GM12878 (cell line): Measurements from ENCODE around the gene GOLPH3. TPM values are rescaled to one million over a fixed set of nuclear protein-coding genes. Genes with fewer than 3 reads are reported as not detected.

ENCODE experiments used
- ATAC-seq: fragments of 200-7000 bp; cut with Tn5 transposase; 3 replicates; pipeline ENCODE4 v1.9.1; 2020; ENCODE audit warnings: mild to moderate bottlenecking, moderate library complexity
- BruUV-seq: library from RNA; stranded (reverse); fragments of 400-500 nt; replicated peaks from 2 replicates; lab custom pipeline; 2021; lab: Mats Ljungman, UMichigan
- CTCF ChIA-PET: fragments of 300-600 bp; sonication (Branson Sonifier 250); formaldehyde crosslinking; extraction: SDS; loops from one replicate; lab custom pipeline; 2021; ENCODE audit warnings: inconsistent platforms; lab: Yijun Ruan, JAX
- POLR2A ChIA-PET: fragments of 350-600 bp; formaldehyde crosslinking; extraction: SDS; loops from one replicate; lab custom pipeline; 2021; ENCODE audit warnings: inconsistent platforms; lab: Charles Lee
- RAD21 ChIA-PET: fragments of 300-600 bp; sonication (Branson Sonifier 250); formaldehyde crosslinking; loops from one replicate; lab custom pipeline; 2023; ENCODE audit warnings: antibody characterized with exemption; ENCODE audit not compliant: unreplicated experiment; lab: Charles Lee
- SMC1A ChIA-PET: fragments of 300-600 bp; sonication (Branson Sonifier 250); formaldehyde crosslinking; loops from one replicate; lab custom pipeline; 2023; ENCODE audit not compliant: unreplicated experiment, uncharacterized antibody; lab: Charles Lee
- DNase-seq: peaks from one replicate; pipeline ENCODE4 v3.0.0-alpha.2; 2011; ENCODE audit warnings: low read depth, low spot score
- FAIRE-seq: peaks from 3 replicates; lab custom pipeline; 2011; peaks lifted over from hg19 to GRCh38; lab: Jason Lieb, UNC
- H2AFZ ChIP-seq: 2 replicates; pipeline ENCODE4 v1.6.0; 2011; ENCODE audit warnings: low read depth, low read length, control low read depth; ENCODE audit not compliant: control insufficient read depth
- H3K27ac ChIP-seq: 2 replicates; pipeline ENCODE4 v1.5.1; 2011; ENCODE audit warnings: control low read depth; ENCODE audit not compliant: control insufficient read depth, insufficient read depth
- H3K27me3 ChIP-seq, 2 experiments: replicated peaks in 1 of 2; 2 replicates each; pipeline versions ENCODE4 v1.6.0 to v1.6.1; 2011; ENCODE audit warnings: low read length in 1 of 2; ENCODE audit not compliant: control insufficient read depth in 2 of 2, insufficient read depth in 2 of 2
- H3K36me3 ChIP-seq, 2 experiments: 2 replicates each; pipeline ENCODE4 v1.5.1; 2011; ENCODE audit warnings: low read length in 1 of 2; ENCODE audit not compliant: control insufficient read depth in 2 of 2, insufficient read depth in 2 of 2
- H3K4me1 ChIP-seq: 2 replicates; pipeline ENCODE4 v1.6.1; 2011; ENCODE audit warnings: mild to moderate bottlenecking, low read length, moderate library complexity, mixed read lengths; ENCODE audit not compliant: control insufficient read depth, insufficient read depth
- H3K4me2 ChIP-seq: 2 replicates; pipeline ENCODE4 v1.6.0; 2011; ENCODE audit warnings: control low read depth; ENCODE audit not compliant: control insufficient read depth, insufficient read depth
- H3K4me3 ChIP-seq: fragments of 200-600 bp; sonication (generic); 2 replicates; pipeline ENCODE4 v1.5.1; 2016
- H3K79me2 ChIP-seq: 2 replicates; pipeline ENCODE4 v1.6.0; 2011; ENCODE audit warnings: low read length; ENCODE audit not compliant: control insufficient read depth, insufficient read depth
- H3K9ac ChIP-seq: 2 replicates; pipeline ENCODE4 v1.8.0; 2011; ENCODE audit warnings: low read length, control low read depth, mixed read lengths; ENCODE audit not compliant: control insufficient read depth, insufficient read depth
- H3K9me3 ChIP-seq: replicated peaks from 3 replicates; pipeline ENCODE4 v1.5.1; 2011; ENCODE audit warnings: mild to moderate bottlenecking, low read length; ENCODE audit not compliant: control insufficient read depth, insufficient read depth
- H4K20me1 ChIP-seq: 2 replicates; pipeline ENCODE4 v1.6.0; 2011; ENCODE audit not compliant: control insufficient read depth, insufficient read depth
- ATF3 ChIP-seq: IDR thresholded peaks from 2 replicates; pipeline ENCODE4 v1.6.1; 2011; ENCODE audit warnings: low read depth, mild to moderate bottlenecking, low read length, moderate library complexity, borderline replicate concordance; ENCODE audit errors: extremely low read depth
- CBFB ChIP-seq: IDR thresholded peaks from 2 replicates; pipeline ENCODE4 v1.6.1; 2016; ENCODE audit warnings: antibody characterized with exemption, low read depth
- HDAC2 ChIP-seq: fragments of 200-600 bp; sonication (generic); IDR thresholded peaks from 2 replicates; pipeline ENCODE4 v1.6.1; 2017
- JUNB ChIP-seq: IDR thresholded peaks from 2 replicates; pipeline ENCODE4 v1.6.1; 2016; ENCODE audit warnings: antibody characterized with exemption, mild to moderate bottlenecking
- MXI1 ChIP-seq: fragments of 150-350 bp; IDR thresholded peaks from 2 replicates; pipeline ENCODE4 v1.6.1; 2011; ENCODE audit warnings: low read depth, mild to moderate bottlenecking, inconsistent platforms, low read length, improper control_type of control experiment
- NFYB ChIP-seq: IDR thresholded peaks from 2 replicates; pipeline ENCODE4 v1.6.1; 2011; ENCODE audit warnings: low read depth, mild to moderate bottlenecking, low read length, improper control_type of control experiment, moderate library complexity; ENCODE audit not compliant: insufficient read depth
- TCF3 ChIP-seq: IDR thresholded peaks from 2 replicates; pipeline ENCODE4 v1.6.1; 2012; ENCODE audit warnings: low read depth, mild to moderate bottlenecking, low read length, borderline replicate concordance; ENCODE audit not compliant: insufficient read depth
- ZSCAN29 ChIP-seq: fragments of 450-650 bp; IDR thresholded peaks from 2 replicates; pipeline ENCODE4 v1.6.1; 2017; ENCODE audit warnings: mild to moderate bottlenecking, moderate library complexity
- WGBS: methylation state at CpG from one replicate; pipeline ENCODE4 v1.1.6; 2016; ENCODE audit warnings: low lambda C conversion rate; ENCODE audit not compliant: insufficient replicate concordance, insufficient coverage; ENCODE audit errors: missing lambda C conversion rate; 5-methylcytosine and 5-hydroxymethylcytosine counted together
- in situ Hi-C: fragments of 300-500 bp; cut with MboI; formaldehyde crosslinking; loops from 9 replicates; pipeline ENCODE4 v1.14.3; 2018; ENCODE audit warnings: mixed read lengths
- intact Hi-C: fragments of 100-400 bp; cut with micrococcal nuclease; formaldehyde crosslinking; loops from one replicate; pipeline ENCODE4 v1.14.2; 2022; ENCODE audit not compliant: unreplicated experiment
- polyA plus RNA-seq, 11 experiments: library from polyadenylated mRNA; depleted of rRNA in 4 of 11; unstranded in 6 of 11; stranded (reverse) in 5 of 11; fragments of >200 nt; fragmentation: Nextera tagmentation in 4 of 11; fragmentation: Illumina TruSeq in 1 of 11; extraction: Ambion mirVana in 4 of 11; extraction: Trizol in 1 of 11; gene quantifications; 1 replicate in 1 of 11; 2 replicates in 10 of 11; pipeline versions ENCODE4 v1.2.1 to v1.2.3, GENCODE V29; 2011 to 2016; ENCODE audit warnings: inconsistent platforms in 2 of 11, missing spikeins in 2 of 11, low read depth in 1 of 11
- total RNA-seq, 4 experiments: library from RNA; depleted of rRNA in 3 of 4; stranded (reverse); fragments of >200 nt in 3 of 4; fragmentation: Illumina TruSeq in 1 of 4; extraction: Trizol in 1 of 4; gene quantifications; 2 replicates each; pipeline versions ENCODE4 v1.2.1 to v1.2.3, GENCODE V29; 2013 to 2021
- TF ChIP-seq, protein P1 (sequence below): IDR thresholded peaks from 2 replicates; pipeline ENCODE4 v1.6.1; 2012; ENCODE audit warnings: mild to moderate bottlenecking, low read depth, low read length

GOLPH3 gene
- total and polyA plus RNA-seq, 10 of the 15 experiments (the other 5 are each of a cell fraction or from before 2014, with no cell fraction given): 14.0 to 79.7 (median 43.2) TPM

DNA sequence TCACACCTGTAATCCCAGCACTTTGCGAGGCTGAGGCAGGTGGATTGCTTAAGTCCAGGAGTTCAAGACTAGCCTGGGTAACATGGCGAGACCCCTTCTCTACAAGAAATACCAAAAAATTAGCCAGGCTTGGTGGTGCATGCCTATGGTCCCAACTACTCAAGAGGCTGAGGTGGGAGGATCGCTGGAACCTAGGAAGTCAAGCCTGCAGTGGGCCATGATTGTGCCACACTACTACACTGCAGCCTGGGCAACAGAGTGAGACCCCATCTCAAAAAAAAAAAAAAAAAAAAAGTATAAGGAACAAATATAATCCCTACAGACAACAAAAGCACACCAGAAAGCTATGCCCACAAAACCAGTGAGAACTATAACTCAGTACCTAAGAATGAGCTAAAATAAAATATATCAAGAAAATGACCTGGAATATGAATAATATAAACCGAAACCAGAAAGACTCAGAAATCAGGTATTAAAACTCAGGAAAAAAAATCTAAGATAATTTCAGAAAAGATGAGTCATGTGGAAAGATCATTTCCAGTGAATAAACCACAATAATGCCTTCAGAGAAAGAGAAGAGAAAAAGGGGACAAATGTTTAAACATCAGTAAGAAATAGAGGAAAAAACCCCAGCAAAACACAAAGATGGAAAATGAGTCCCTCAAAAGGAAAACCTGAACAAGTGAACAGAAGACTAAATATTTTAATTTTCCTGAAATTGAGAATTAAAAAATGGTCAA lies 57.4 kb downstream of the GOLPH3 start:
- Histone ChIP-seq H3K4me2 (no peak overlapping the region), H3K79me2 (no peaks in the 10 kb centered on the region), H2AFZ (no peak overlapping the region), H3K9me3 (no peaks in the 10 kb centered on the region), H3K9ac (no peak overlapping the region), H3K27me3 (no peaks in the 10 kb centered on the region), H3K36me3 (peaks cover 5 to 21% of the 10 kb centered on the region in 2 experiments), H4K20me1 (0 out of 2 replicates have a peak, but pooled peaks cover 2% of the 10 kb centered on the region), H3K4me1 (no peaks in the 10 kb centered on the region), H3K27ac (no peak overlapping the region)
- in situ Hi-C loops: no loop called here
- ChIA-PET CTCF (interaction anchor here (1.1 kb wide), 1 partner anchor 9 kb away, joined by 3 read pairs; no protein-coding TSS in a partner anchor), SMC1A (interaction anchor here (0.7 kb wide), 1 partner anchor 64 kb away, joined by 4 read pairs; no protein-coding TSS in a partner anchor)
- 99% methylated on average over 4 of the region's 4 CpGs for WGBS
- TF ChIP-seq MXI1 (no peak), CBFB (no peak), ZSCAN29 (no peak), JUNB (no peak), ATF3 (no peak), NFYB (no peak), TCF3 (no peak), HDAC2 (no peak)
- TF ChIP-seq, protein P1, sequence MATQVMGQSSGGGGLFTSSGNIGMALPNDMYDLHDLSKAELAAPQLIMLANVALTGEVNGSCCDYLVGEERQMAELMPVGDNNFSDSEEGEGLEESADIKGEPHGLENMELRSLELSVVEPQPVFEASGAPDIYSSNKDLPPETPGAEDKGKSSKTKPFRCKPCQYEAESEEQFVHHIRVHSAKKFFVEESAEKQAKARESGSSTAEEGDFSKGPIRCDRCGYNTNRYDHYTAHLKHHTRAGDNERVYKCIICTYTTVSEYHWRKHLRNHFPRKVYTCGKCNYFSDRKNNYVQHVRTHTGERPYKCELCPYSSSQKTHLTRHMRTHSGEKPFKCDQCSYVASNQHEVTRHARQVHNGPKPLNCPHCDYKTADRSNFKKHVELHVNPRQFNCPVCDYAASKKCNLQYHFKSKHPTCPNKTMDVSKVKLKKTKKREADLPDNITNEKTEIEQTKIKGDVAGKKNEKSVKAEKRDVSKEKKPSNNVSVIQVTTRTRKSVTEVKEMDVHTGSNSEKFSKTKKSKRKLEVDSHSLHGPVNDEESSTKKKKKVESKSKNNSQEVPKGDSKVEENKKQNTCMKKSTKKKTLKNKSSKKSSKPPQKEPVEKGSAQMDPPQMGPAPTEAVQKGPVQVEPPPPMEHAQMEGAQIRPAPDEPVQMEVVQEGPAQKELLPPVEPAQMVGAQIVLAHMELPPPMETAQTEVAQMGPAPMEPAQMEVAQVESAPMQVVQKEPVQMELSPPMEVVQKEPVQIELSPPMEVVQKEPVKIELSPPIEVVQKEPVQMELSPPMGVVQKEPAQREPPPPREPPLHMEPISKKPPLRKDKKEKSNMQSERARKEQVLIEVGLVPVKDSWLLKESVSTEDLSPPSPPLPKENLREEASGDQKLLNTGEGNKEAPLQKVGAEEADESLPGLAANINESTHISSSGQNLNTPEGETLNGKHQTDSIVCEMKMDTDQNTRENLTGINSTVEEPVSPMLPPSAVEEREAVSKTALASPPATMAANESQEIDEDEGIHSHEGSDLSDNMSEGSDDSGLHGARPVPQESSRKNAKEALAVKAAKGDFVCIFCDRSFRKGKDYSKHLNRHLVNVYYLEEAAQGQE: no peak
- TF ChIP-seq, all 136 proteins: peak for 0
- no peak for ATAC-seq
- no peak for FAIRE-seq
- ChIA-PET POLR2A (interaction anchor here (0.6 kb wide), 1 partner anchor 27 kb away, joined by 3 read pairs; no protein-coding TSS in a partner anchor), RAD21 (no interaction called here)
- H3K4me3 ChIP-seq: no peak overlapping the region
- BruUV-seq: no TSS peak
- intact Hi-C loops: no loop called here
- no peak for DNase-seq
